Osteocyte (in vitro differentiated cells): ENCODE measurements around the gene VPS33B. TPM values are rescaled to one million over a fixed set of nuclear protein-coding genes. Genes with fewer than 3 reads are reported as not detected.

ENCODE experiments used
- DNase-seq: peaks from one replicate; pipeline ENCODE4 v3.0.0; 2021; ENCODE audit warnings: mixed read lengths; ENCODE audit not compliant: unreplicated experiment; ENCODE audit errors: extremely low spot score
- H3K27ac Mint-ChIP-seq: one replicate; pipeline ENCODE4 v1.8.0; 2021; ENCODE audit warnings: mild to moderate bottlenecking, mixed read lengths; ENCODE audit not compliant: unreplicated experiment
- H3K27me3 Mint-ChIP-seq: one replicate; pipeline ENCODE4 v1.8.0; 2021; ENCODE audit warnings: mixed read lengths; ENCODE audit not compliant: unreplicated experiment
- H3K36me3 Mint-ChIP-seq: one replicate; pipeline ENCODE4 v1.8.0; 2021; ENCODE audit warnings: mixed read lengths; ENCODE audit not compliant: unreplicated experiment
- H3K4me1 Mint-ChIP-seq: one replicate; pipeline ENCODE4 v1.8.0; 2021; ENCODE audit warnings: mixed read lengths; ENCODE audit not compliant: unreplicated experiment
- H3K4me3 Mint-ChIP-seq: one replicate; pipeline ENCODE4 v1.8.0; 2021; ENCODE audit warnings: mild to moderate bottlenecking, moderate library complexity, mixed read lengths; ENCODE audit not compliant: unreplicated experiment
- H3K9me3 Mint-ChIP-seq: one replicate; pipeline ENCODE4 v1.8.0; 2021; ENCODE audit warnings: mixed read lengths; ENCODE audit not compliant: unreplicated experiment
- total RNA-seq: library from RNA; stranded (reverse); gene quantifications from 2 replicates; pipeline ENCODE4 v1.2.1, GENCODE V29; 2021
- TF ChIP-seq, protein P1 (sequence below): fragments of 200-600 bp; sonication (generic); IDR thresholded peaks from 2 replicates; pipeline ENCODE4 v1.5.0; 2021; ENCODE audit warnings: antibody characterized with exemption, mild to moderate bottlenecking, moderate library complexity

The VPS33B gene
- total RNA-seq, 1 donor from 2014 or later, result 13.7 TPM

DNA sequence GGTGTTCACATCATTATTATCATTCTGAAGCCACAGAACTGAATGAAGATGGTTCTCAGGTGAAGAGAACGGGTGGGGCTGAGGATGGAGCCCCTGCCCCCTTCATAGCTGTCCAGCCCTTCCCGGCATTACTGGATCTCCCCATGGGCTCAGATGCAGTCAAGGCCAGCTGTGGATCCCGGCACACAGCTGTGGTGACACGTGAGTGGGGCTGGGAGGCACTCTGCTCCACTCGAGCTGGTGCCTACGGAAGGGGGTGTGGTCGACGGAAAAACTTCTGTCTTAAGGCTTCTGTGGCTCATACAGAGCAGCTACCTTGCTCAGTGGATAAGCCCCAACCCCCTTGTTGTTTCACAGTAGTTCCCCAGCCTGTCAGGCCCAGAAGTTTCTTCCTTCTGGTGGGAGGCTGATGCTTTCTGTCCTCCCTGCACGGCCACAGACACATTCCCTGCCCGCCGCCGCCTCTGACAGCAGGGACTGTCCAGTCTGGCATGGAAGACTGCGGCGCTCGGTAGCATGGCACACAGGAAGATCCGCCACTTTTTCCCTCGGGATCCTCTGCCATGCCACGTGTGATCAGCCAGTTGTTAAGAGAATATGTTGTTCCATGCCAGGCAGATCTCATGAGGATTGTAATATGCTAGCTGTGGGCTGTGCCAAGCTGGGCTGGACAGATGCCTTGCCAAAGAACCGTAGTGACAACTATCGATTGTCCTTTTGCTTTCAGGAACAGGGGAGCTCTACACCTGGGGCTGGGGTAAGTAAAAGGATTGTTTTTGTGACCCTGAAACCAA is 61.9 kb downstream of the VPS33B start:
- no peak for DNase-seq
- Mint-ChIP-seq H3K27me3 (no peaks in the 10 kb centered on the region), H3K36me3 (peaks cover 11% of the 10 kb centered on the region), H3K4me3 (no peak overlapping the region), H3K9me3 (no peaks in the 10 kb centered on the region), H3K4me1 (peaks cover 16% of the 10 kb centered on the region), H3K27ac (no peak overlapping the region)
- TF ChIP-seq, protein P1, sequence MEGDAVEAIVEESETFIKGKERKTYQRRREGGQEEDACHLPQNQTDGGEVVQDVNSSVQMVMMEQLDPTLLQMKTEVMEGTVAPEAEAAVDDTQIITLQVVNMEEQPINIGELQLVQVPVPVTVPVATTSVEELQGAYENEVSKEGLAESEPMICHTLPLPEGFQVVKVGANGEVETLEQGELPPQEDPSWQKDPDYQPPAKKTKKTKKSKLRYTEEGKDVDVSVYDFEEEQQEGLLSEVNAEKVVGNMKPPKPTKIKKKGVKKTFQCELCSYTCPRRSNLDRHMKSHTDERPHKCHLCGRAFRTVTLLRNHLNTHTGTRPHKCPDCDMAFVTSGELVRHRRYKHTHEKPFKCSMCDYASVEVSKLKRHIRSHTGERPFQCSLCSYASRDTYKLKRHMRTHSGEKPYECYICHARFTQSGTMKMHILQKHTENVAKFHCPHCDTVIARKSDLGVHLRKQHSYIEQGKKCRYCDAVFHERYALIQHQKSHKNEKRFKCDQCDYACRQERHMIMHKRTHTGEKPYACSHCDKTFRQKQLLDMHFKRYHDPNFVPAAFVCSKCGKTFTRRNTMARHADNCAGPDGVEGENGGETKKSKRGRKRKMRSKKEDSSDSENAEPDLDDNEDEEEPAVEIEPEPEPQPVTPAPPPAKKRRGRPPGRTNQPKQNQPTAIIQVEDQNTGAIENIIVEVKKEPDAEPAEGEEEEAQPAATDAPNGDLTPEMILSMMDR, result no peak

DNA sequence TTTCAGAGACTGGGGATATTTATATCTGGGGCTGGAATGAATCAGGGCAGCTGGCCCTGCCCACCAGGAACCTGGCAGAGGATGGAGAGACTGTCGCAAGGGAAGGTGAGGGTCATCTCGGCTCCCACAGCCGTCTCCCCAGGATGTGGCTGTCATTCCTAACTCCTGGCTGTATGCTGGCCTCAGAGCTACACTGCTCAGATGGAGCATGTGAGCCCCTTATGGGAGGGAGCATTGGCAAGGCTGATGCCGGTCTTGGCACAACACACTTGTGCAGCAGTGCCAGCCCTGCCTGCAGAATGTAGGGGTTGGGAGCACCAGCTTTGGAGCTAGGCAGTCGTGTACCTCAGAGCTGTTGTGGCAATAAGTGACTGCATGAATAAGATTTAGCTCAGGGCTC is 62.5 kb downstream of the VPS33B start:
- H3K27ac Mint-ChIP-seq, result no peak overlapping the region

GRCh38 chr15:90959028-90959595 is 63.3 kb downstream of the VPS33B start:
- no peaks in the 10 kb centered on the region for H3K9me3 Mint-ChIP-seq
- peaks cover 23% of the 10 kb centered on the region for H3K4me1 Mint-ChIP-seq
- no peak overlapping the region for H3K27ac Mint-ChIP-seq
- H3K27me3 Mint-ChIP-seq, result no peaks in the 10 kb centered on the region
- H3K4me3 Mint-ChIP-seq, result no peak overlapping the region
- H3K36me3 Mint-ChIP-seq, result peaks cover 11% of the 10 kb centered on the region
- no peak for DNase-seq
- TF ChIP-seq, protein P1, result no peak

More for the DNA sequence above, 62.5 kb downstream of the VPS33B start:
- no peak overlapping the region for H3K4me3 Mint-ChIP-seq
- no peaks in the 10 kb centered on the region for H3K9me3 Mint-ChIP-seq
- H3K27me3 Mint-ChIP-seq, result no peaks in the 10 kb centered on the region
- H3K36me3 Mint-ChIP-seq, result peaks cover 11% of the 10 kb centered on the region
- peaks cover 21% of the 10 kb centered on the region for H3K4me1 Mint-ChIP-seq
- TF ChIP-seq, protein P1, result no peak
- DNase-seq, result no peak

DNA sequence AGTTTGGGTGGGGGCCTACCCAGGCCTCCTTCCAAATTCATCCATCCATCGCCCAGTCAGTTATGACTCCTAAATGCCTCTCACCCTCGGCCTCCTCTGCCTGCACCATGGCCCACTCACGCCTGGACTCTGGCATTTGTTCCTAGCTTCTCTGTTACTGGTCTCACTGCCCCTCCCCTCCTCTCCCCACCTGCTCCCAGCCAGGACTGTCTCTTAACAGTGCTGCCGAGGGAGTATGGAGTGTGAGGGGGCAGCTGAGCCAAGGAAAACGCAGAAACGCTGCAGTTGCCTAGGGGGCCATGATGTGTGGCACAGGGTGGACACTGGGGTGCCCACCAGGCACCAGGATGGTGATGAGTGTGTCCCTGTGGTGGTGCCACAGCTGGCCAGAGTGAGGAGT is 64.6 kb downstream of the VPS33B start:
- peak overlapping the region; percentile 56 for H3K27ac Mint-ChIP-seq
- TF ChIP-seq, protein P1, result no peak

DNA sequence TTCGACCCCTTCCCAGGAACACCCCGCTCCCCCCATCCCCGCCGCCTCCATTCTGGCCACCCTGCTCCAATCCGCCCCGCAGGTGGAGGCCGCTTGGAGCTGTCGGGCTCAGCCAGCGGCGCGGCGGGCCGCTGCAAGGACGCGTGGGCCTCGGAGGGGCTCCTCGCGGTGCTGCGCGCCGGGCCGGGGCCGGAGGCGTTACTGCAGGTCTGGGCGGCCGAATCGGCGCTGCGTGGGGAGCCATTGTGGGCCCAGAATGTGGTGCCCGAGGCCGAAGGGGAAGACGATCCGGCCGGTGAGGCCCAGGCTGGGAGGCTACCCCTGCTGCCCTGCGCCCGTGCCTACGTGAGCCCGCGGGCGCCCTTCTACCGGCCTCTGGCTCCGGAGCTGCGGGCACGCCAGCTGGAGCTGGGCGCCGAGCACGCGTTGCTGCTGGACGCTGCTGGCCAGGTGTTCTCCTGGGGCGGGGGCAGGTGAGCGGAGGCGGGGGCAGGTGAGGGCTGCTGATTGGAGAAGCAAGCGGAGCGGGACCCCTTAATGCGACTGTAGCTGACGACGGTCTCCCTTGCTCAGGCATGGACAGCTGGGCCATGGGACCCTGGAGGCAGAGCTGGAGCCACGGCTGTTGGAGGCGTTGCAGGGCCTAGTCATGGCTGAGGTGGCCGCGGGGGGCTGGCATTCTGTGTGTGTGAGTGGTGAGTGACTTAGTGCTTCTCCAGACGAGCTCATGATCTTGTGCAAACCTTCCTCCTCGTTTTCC is 65.2 kb downstream of the VPS33B start:
- Mint-ChIP-seq H3K4me3 (peak overlapping the region; percentile 73), H3K4me1 (peaks cover 23% of the 10 kb centered on the region), H3K27me3 (no peaks in the 10 kb centered on the region), H3K27ac (peak overlapping the region; percentile 56), H3K36me3 (peaks cover 16% of the 10 kb centered on the region), H3K9me3 (no peaks in the 10 kb centered on the region)
- no peak for DNase-seq
- TF ChIP-seq, protein P1, result no peak

More for the DNA sequence above, 64.6 kb downstream of the VPS33B start:
- H3K27me3 Mint-ChIP-seq, result no peaks in the 10 kb centered on the region
- H3K4me3 Mint-ChIP-seq, result peak overlapping the region; percentile 72
- no peaks in the 10 kb centered on the region for H3K9me3 Mint-ChIP-seq
- H3K36me3 Mint-ChIP-seq, result peaks cover 12% of the 10 kb centered on the region
- peaks cover 23% of the 10 kb centered on the region for H3K4me1 Mint-ChIP-seq
- no peak for DNase-seq
